ENCODE measurements around the gene SNAPC4. TPM values are rescaled to one million over a fixed set of nuclear protein-coding genes. Genes with fewer than 3 reads are reported as not detected.

SNAPC4 gene
- total and polyA plus RNA-seq, 4 donors, result 6.8 to 12.4 (median 9.8) TPM

GRCh38 chr9:136379003-136379287 lies 21.0 kb downstream of the SNAPC4 start:
- H3K9me3 ChIP-seq (ENCODE audit: control insufficient read depth in 4 of 4, insufficient read depth in 3 of 4, low read length in 3 of 4), result no peaks in the 10 kb centered on the region
- H3K36me3 ChIP-seq (ENCODE audit: control insufficient read depth in 4 of 4, insufficient read depth in 4 of 4, low read length in 4 of 4), result peaks cover 0 to 58% (median 7%) of the 10 kb centered on the region in 4 donors
- H3K4me3 ChIP-seq, result no peak overlapping the region
- H3K27me3 ChIP-seq (ENCODE audit: control insufficient read depth in 3 of 3, insufficient read depth in 3 of 3, low read length in 2 of 3), result no peaks in the 10 kb centered on the region
- 91 to 94% methylated on average over 12 to 18 of the region's 18 CpGs for WGBS, 2 donors
- no peak overlapping the region for H3K9ac ChIP-seq (ENCODE audit: insufficient read depth in 1 of 2, low read length in 2 of 2)
- H3K27ac ChIP-seq (ENCODE audit: low read depth in 1 of 2, low read length in 1 of 2), result no peak overlapping the region
- no peak for ATAC-seq (ENCODE audit: insufficient read depth, low FRiP score)
- H3K4me1 ChIP-seq (ENCODE audit: control insufficient read depth in 5 of 5, insufficient read depth in 5 of 5, low read length in 5 of 5), result peaks cover 0 to 3% (median 0%) of the 10 kb centered on the region in 5 donors
- TF ChIP-seq, protein P1, sequence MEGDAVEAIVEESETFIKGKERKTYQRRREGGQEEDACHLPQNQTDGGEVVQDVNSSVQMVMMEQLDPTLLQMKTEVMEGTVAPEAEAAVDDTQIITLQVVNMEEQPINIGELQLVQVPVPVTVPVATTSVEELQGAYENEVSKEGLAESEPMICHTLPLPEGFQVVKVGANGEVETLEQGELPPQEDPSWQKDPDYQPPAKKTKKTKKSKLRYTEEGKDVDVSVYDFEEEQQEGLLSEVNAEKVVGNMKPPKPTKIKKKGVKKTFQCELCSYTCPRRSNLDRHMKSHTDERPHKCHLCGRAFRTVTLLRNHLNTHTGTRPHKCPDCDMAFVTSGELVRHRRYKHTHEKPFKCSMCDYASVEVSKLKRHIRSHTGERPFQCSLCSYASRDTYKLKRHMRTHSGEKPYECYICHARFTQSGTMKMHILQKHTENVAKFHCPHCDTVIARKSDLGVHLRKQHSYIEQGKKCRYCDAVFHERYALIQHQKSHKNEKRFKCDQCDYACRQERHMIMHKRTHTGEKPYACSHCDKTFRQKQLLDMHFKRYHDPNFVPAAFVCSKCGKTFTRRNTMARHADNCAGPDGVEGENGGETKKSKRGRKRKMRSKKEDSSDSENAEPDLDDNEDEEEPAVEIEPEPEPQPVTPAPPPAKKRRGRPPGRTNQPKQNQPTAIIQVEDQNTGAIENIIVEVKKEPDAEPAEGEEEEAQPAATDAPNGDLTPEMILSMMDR (IDR thresholded peaks at IDR 0.05; ENCODE audit: control extremely low read depth, extremely low read depth), result no peak
- no peak for DNase-seq

GRCh38 chr9:136378170-136379002 lies 21.6 kb downstream of the SNAPC4 start:
- DNase-seq, result no peak
- H3K9me3 ChIP-seq (ENCODE audit: control insufficient read depth in 4 of 4, insufficient read depth in 3 of 4, low read length in 3 of 4), result no peaks in the 10 kb centered on the region
- H3K27me3 ChIP-seq (ENCODE audit: control insufficient read depth in 3 of 3, insufficient read depth in 3 of 3, low read length in 2 of 3), result no peaks in the 10 kb centered on the region
- no peak overlapping the region for H3K9ac ChIP-seq (ENCODE audit: insufficient read depth in 1 of 2, low read length in 2 of 2)
- peaks cover 0 to 5% (median 0%) of the 10 kb centered on the region in 5 donors for H3K4me1 ChIP-seq (ENCODE audit: control insufficient read depth in 5 of 5, insufficient read depth in 5 of 5, low read length in 5 of 5)
- peaks cover 0 to 52% (median 7%) of the 10 kb centered on the region in 4 donors for H3K36me3 ChIP-seq (ENCODE audit: control insufficient read depth in 4 of 4, insufficient read depth in 4 of 4, low read length in 4 of 4)
- WGBS, 2 donors, result 81 to 85% methylated on average over 28 of the region's 28 CpGs
- TF ChIP-seq, protein P1 (IDR thresholded peaks at IDR 0.05; ENCODE audit: control extremely low read depth, extremely low read depth), result no peak
- no peak overlapping the region for H3K4me3 ChIP-seq
- H3K27ac ChIP-seq (ENCODE audit: low read depth in 1 of 2, low read length in 1 of 2), result no peak overlapping the region
- ATAC-seq (ENCODE audit: insufficient read depth, low FRiP score), result no peak

GRCh38 chr9:136377341-136378169 lies 22.4 kb downstream of the SNAPC4 start:
- TF ChIP-seq, protein P1 (IDR thresholded peaks at IDR 0.05; ENCODE audit: control extremely low read depth, extremely low read depth), result no peak
- H3K36me3 ChIP-seq (ENCODE audit: control insufficient read depth in 4 of 4, insufficient read depth in 4 of 4, low read length in 4 of 4), result peaks cover 0 to 44% (median 4%) of the 10 kb centered on the region in 4 donors
- no peak for ATAC-seq (ENCODE audit: insufficient read depth, low FRiP score)

More at GRCh38 chr9:136377341-136378169, 22.4 kb downstream of the SNAPC4 start:
- WGBS, 2 donors, result 74 to 82% methylated on average over 31 to 32 of the region's 32 CpGs
- DNase-seq, result no peak
- Histone ChIP-seq H3K27me3 (ENCODE audit: control insufficient read depth in 3 of 3, insufficient read depth in 3 of 3, low read length in 2 of 3) (no peaks in the 10 kb centered on the region), H3K4me1 (ENCODE audit: control insufficient read depth in 5 of 5, insufficient read depth in 5 of 5, low read length in 5 of 5) (peaks cover 0 to 13% (median 3%) of the 10 kb centered on the region in 5 donors), H3K9ac (ENCODE audit: insufficient read depth in 1 of 2, low read length in 2 of 2) (no peak overlapping the region), H3K27ac (ENCODE audit: low read depth in 1 of 2, low read length in 1 of 2) (no peak overlapping the region), H3K4me3 (no peak overlapping the region), H3K9me3 (ENCODE audit: control insufficient read depth in 4 of 4, insufficient read depth in 3 of 4, low read length in 3 of 4) (no peaks in the 10 kb centered on the region)

All from lung (tissue), 12 donors.